ENCODE results near the gene C2orf15.

GRCh38 chr2:99139003-99139402 is 2.5 kb upstream of the C2orf15 start:
- no peak for TF ChIP-seq ZNF274 (IDR thresholded peaks at IDR 0.05; ENCODE audit: low read depth, low read length)
- no peak for TF ChIP-seq CTCF (IDR thresholded peaks at IDR 0.05 in 2 of 3, conservative IDR thresholded peaks at IDR 0.05 in 1 of 3; ENCODE audit: borderline replicate concordance in 1 of 3, insufficient read depth in 1 of 3, low read depth in 2 of 3, low read length in 2 of 3)
- TF ChIP-seq EZH2 (IDR thresholded peaks at IDR 0.05) = no peak
- no peak for TF ChIP-seq JUND (IDR thresholded peaks at IDR 0.05)

Data from HCT116 (cell line).